Aorta (tissue), 5 donors: ENCODE results near the gene NXPE2. TPM values are rescaled to one million over a fixed set of nuclear protein-coding genes. Genes with fewer than 3 reads are reported as not detected.

Source experiments
- ATAC-seq: fragments of 200-7000 bp; cut with Tn5 transposase; one replicate; pipeline ENCODE4 v1.9.1; 2022; ENCODE audit warnings: moderate library complexity; ENCODE audit not compliant: low FRiP score
- DNase-seq, 2 donors: peaks; one replicate each; pipeline ENCODE4 v3.0.0-alpha.2; 2020
- H3K27ac ChIP-seq, 2 donors: one replicate each; pipeline ENCODE4 v1.5.1; 2013; ENCODE audit warnings: low read length in 2 of 2, mild to moderate bottlenecking in 2 of 2, moderate library complexity in 2 of 2, control low read depth in 1 of 2, inconsistent platforms in 1 of 2, low read depth in 1 of 2
- H3K27me3 ChIP-seq, 2 donors: one replicate each; pipeline ENCODE4 v1.6.1; 2013; ENCODE audit warnings: control low read depth in 1 of 2, low read length in 1 of 2, mild to moderate bottlenecking in 1 of 2, moderate library complexity in 1 of 2; ENCODE audit not compliant: insufficient read depth in 2 of 2, control insufficient read depth in 1 of 2
- H3K36me3 ChIP-seq, 2 donors: one replicate each; pipeline ENCODE4 v1.6.1; 2013; ENCODE audit warnings: control low read depth in 1 of 2, low read length in 1 of 2, mild to moderate bottlenecking in 1 of 2; ENCODE audit not compliant: insufficient read depth in 2 of 2, control insufficient read depth in 1 of 2
- H3K4me1 ChIP-seq, 2 donors: one replicate each; pipeline ENCODE4 v1.6.1; 2013; ENCODE audit warnings: low read length in 2 of 2, control low read depth in 1 of 2, mild to moderate bottlenecking in 1 of 2, moderate library complexity in 1 of 2; ENCODE audit not compliant: insufficient read depth in 2 of 2, control insufficient read depth in 1 of 2
- H3K4me3 ChIP-seq, 2 donors: one replicate each; pipeline ENCODE4 v1.5.1; 2013; ENCODE audit warnings: low read length in 2 of 2, control low read depth in 1 of 2, mild to moderate bottlenecking in 1 of 2
- H3K9me3 ChIP-seq: one replicate; pipeline ENCODE4 v1.6.1; 2013; ENCODE audit warnings: mild to moderate bottlenecking, low read length; ENCODE audit not compliant: control insufficient read depth
- WGBS, 2 donors: extraction: QIAGEN DNeasy Blood & Tissue Kit; methylation state at CpG; one replicate each; pipeline ENCODE4 v1.1.7; 2013; 5-methylcytosine and 5-hydroxymethylcytosine counted together
- intact Hi-C, 2 donors: fragments of 100-400 bp; cut with DNase I; formaldehyde crosslinking; loops; one replicate each; pipeline versions ENCODE4 v1.14.2 to v1.15.0; 2022
- polyA plus RNA-seq, 2 donors: library from polyadenylated mRNA; stranded (reverse); fragments of 200-250 nt; gene quantifications; one replicate each; pipeline ENCODE4 v1.2.3, GENCODE V29; 2013
- total RNA-seq, 2 donors: library from RNA; stranded (reverse); fragmentation: NEBNext Ultra II Directional; extraction: Animal tissue kit (Norgen Biotek cat#: 25700); gene quantifications; one replicate each; pipeline ENCODE4 v1.2.1, GENCODE V29; 2021
- donor health status: healthy with polysubstance abuse.
- donor health status: Bipolar disorder and iron deficiency.
- donor health status: DM: no; HTN: no; CAD: no.
- donor health status: DM: no; HTN: no; CAD: no.
- donor health status: DM: yes; HTN: yes; CAD: no.

The NXPE2 gene
- total and polyA plus RNA-seq, 4 donors, result 0.19 to 0.99 TPM; not detected in 2

DNA sequence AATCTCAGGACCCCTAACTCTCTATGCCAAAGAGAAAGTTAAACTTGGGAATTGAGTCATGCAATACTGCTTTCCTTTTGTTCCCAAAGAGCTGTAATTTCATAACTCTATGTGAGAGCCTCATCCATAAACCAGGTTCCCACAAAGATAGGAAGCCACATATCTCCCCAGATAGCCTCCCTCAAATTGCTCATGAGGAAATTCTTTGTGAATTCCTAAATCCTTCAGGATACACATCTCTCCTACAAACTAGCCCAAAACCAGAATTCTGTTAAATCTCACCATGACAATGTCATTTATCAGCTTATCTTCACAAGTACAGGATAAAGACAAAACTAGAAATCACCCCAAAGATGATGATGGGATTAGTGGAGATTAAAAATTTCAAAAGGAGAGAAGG, 4.7 kb upstream of the NXPE2 start:
- no peaks in the 10 kb centered on the region for H3K36me3 ChIP-seq
- ATAC-seq, result no peak
- intact Hi-C loops, result no loop called here
- H3K9me3 ChIP-seq, result peaks cover 4% of the 10 kb centered on the region
- DNase-seq, result no peak
- no peak overlapping the region for H3K27ac ChIP-seq
- H3K4me1 ChIP-seq, result no peaks in the 10 kb centered on the region
- H3K4me3 ChIP-seq, result no peak overlapping the region
- no peaks in the 10 kb centered on the region for H3K27me3 ChIP-seq

DNA sequence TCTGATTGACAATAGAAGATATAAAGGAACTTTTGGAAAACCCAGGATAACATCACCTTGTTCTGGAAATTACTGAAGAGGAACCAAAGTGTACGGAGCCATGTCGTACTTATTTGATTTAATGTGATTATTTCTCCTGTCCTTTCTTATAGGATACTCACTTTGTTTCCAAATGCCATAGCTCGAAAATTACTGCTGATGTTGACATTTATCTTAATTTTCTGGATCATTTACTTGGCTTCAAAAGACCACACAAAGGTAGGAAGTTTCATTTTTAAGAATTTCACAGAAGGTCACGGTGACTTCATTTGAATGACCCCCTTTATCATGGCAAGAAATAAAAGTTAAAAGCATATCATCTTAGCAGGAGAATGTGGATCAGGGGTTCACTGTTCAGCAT, 1.2 kb downstream of the NXPE2 start:
- intact Hi-C loops, result no loop called here
- H3K9me3 ChIP-seq, result no peaks in the 10 kb centered on the region
- DNase-seq (no peak), ATAC-seq (no peak)
- H3K4me3 ChIP-seq, result no peak overlapping the region
- no peaks in the 10 kb centered on the region for H3K4me1 ChIP-seq
- WGBS, 2 donors, result 64 to 80% methylated on average over 4 of the region's 4 CpGs
- H3K27me3 ChIP-seq, result no peaks in the 10 kb centered on the region
- no peaks in the 10 kb centered on the region for H3K36me3 ChIP-seq
- H3K27ac ChIP-seq, result no peak overlapping the region

DNA sequence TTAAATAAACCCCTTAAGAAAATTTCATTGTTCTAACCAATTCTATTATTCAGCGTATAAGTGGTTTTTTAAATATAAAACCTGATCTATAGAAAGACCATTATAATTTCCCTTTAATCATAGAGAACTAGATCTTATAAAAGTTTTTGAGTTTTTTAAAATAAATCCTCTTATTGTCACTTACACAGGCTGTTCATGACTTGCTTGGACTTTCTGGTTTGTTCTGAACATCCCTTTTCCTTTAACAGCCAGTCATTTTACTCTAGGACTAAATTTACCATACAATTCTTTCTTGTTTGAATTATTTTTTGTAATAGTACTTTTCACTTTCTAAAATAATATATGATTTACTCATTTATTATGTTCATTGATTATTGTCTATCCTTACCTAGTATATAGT, 4.7 kb downstream of the NXPE2 start:
- H3K4me3 ChIP-seq, result no peak overlapping the region
- no peaks in the 10 kb centered on the region for H3K27me3 ChIP-seq
- WGBS, 2 donors, result 88 to 95% methylated on average over 1 of the region's 1 CpG
- DNase-seq (no peak), ATAC-seq (no peak)
- no peaks in the 10 kb centered on the region for H3K9me3 ChIP-seq
- no peaks in the 10 kb centered on the region for H3K36me3 ChIP-seq
- intact Hi-C loops, result no loop called here
- no peak overlapping the region for H3K27ac ChIP-seq
- no peaks in the 10 kb centered on the region for H3K4me1 ChIP-seq

DNA sequence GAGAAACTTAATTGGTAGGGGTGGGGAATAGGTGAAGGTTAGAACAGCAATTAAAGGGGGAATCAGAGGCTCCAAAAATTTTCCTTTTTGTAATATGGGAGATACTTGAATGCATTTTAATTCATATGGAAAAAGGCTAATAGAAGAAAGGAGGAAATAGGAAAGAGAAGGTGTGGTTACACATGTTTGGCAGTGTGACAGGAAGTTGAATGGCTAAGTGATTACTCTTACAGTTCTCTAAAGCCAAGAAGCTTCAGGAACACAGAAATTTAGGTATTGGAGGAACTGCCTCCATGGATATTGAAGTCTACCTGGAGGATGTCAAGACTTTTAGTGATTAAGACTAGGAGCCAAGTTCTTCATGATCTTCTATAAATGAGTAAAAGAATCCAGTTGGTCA, 6.3 kb downstream of the NXPE2 start:
- H3K4me1 ChIP-seq, result no peaks in the 10 kb centered on the region
- intact Hi-C loops, result no loop called here
- no peaks in the 10 kb centered on the region for H3K9me3 ChIP-seq
- no peak overlapping the region for H3K4me3 ChIP-seq
- no peak for ATAC-seq
- no peaks in the 10 kb centered on the region for H3K27me3 ChIP-seq
- H3K36me3 ChIP-seq, result no peaks in the 10 kb centered on the region
- H3K27ac ChIP-seq, result no peak overlapping the region
- DNase-seq, result no peak

DNA sequence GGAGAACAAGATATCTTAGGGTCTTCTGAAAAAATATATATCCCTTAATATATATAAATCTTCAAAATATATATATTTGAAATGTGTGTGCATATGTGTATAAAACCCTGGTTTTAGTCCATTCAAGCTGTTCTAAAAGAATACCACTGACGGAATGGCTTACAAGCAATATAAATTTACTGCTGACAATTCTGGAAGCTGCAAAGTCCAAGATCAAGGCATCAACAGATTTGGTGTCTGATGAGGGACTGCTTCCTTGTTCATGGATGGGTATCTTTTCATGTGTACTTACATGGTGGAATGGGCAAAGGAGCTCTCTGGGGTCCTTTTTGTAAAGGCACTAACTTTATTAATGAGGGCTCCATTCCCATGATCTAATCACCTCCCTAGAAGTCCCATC, 6.8 kb downstream of the NXPE2 start:
- Histone ChIP-seq H3K4me3 (no peak overlapping the region), H3K27ac (no peak overlapping the region), H3K36me3 (no peaks in the 10 kb centered on the region), H3K9me3 (no peaks in the 10 kb centered on the region), H3K4me1 (no peaks in the 10 kb centered on the region), H3K27me3 (no peaks in the 10 kb centered on the region)
- intact Hi-C loops, result no loop called here
- 85 to 87% methylated on average over 1 of the region's 1 CpG for WGBS, 2 donors
- no peak for ATAC-seq
- DNase-seq, result no peak

DNA sequence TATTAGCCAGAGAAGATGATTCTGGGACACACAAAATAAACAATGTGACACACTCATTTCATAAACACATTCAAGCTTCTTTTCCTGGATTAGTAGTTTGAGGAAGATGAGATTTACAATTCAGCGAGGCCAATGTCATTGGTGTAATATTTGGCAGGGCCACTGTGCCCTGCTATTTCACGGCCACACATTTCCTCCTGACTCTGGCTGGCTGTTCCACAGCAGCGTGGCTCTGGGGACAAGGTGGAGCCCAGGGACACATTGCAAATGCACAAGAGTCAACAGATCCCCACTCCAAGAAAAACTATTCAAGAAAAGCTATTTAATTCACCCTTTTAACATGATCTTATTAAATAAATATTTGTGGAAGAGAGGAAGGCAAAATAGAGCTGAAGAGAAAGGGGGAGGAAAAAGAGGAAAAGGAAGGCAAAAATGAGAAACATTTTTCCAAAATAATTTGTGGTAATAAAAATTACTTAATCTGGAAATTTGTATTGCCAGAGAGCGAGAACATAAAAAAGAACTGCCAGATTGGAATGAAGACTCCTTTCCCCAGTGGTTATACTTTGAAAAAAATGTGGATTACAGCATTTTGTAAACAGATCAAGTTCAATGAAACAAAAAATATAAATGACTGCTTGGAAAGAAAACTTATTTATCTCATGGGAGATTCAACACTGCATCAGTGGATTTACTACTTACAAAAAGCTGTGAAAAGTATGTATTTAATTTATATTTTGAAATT, 27.1 kb downstream of the NXPE2 start:
- no peak overlapping the region for H3K4me3 ChIP-seq
- no peaks in the 10 kb centered on the region for H3K36me3 ChIP-seq
- H3K27me3 ChIP-seq, result no peaks in the 10 kb centered on the region
- H3K4me1 ChIP-seq, result no peaks in the 10 kb centered on the region
- peak; percentile 82 for ATAC-seq
- DNase-seq, result peak in 1 of 2 donors; percentile 50
- no peaks in the 10 kb centered on the region for H3K9me3 ChIP-seq
- no peak overlapping the region for H3K27ac ChIP-seq
- WGBS, 2 donors, result 2 to 6% methylated on average over 4 of the region's 4 CpGs
- intact Hi-C loops, result no loop called here

DNA sequence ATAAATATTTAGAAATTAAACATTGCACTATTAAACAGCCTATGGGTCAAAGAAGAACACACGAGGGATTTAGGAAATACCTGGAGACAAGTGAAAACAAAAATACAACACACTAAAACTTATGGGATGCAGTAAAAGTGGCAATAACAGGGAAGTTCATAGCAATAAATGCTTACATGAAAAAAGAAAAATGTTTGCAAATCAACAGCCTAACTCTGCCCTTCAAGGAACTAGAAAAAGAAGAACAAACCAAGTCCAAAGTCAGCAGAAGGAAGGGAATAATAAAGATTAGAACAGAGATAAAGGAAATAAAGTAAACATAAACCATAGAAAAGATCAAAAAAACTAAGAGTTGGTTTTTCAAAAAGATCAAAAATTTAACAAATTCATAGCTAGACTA, 31.6 kb downstream of the NXPE2 start:
- ATAC-seq, result no peak
- Histone ChIP-seq H3K27me3 (no peaks in the 10 kb centered on the region), H3K27ac (no peak overlapping the region), H3K4me1 (no peaks in the 10 kb centered on the region), H3K36me3 (no peaks in the 10 kb centered on the region), H3K9me3 (peaks cover 1% of the 10 kb centered on the region), H3K4me3 (no peak overlapping the region)
- WGBS, 2 donors, result 80 to 83% methylated on average over 1 of the region's 1 CpG
- DNase-seq, result no peak
- intact Hi-C loops, result no loop called here

DNA sequence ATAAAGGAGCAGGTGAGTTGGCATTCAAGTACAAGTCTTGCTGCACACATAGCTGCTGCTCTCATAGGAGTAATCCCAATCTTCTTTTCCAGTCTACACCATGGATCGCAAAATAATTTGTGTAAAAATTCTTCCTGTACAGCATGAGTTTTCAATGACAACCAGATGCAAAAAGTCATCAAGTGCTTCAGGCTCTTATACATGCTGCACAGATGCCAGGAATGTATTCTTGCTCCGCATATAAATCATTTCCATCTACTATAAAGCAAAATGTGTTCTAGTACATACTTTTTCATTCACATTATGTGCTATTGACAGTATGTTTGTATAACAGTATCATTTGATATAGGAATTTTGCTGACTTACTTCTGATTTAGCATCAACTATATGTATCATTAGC, 35.4 kb downstream of the NXPE2 start:
- intact Hi-C loops, result no loop called here
- 96 to 100% methylated on average over 2 of the region's 2 CpGs for WGBS, 2 donors
- Histone ChIP-seq H3K27ac (no peak overlapping the region), H3K27me3 (no peaks in the 10 kb centered on the region), H3K4me1 (no peaks in the 10 kb centered on the region), H3K9me3 (peaks cover 1% of the 10 kb centered on the region), H3K4me3 (no peak overlapping the region), H3K36me3 (no peaks in the 10 kb centered on the region)
- DNase-seq (no peak), ATAC-seq (no peak)

DNA sequence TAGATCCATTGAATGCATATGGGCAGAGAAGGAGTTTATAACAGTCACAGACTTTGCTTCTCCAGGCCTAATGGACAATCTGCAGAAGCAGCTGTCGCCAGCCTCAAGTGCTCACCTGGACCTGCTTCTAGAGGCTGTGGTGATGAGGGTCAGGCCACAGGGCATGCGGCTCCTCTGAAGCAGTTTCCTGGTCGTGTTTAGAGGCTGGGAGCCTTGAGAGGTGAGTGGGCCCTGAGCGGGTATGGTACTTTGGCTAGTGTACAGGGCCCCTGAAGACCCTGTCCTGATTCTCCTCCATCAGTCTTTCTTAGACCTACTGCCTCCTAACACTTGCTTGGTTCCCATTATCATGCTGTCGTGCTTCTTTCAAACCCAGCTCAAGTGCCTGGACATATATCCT, 41.2 kb downstream of the NXPE2 start:
- Histone ChIP-seq H3K9me3 (no peaks in the 10 kb centered on the region), H3K36me3 (no peaks in the 10 kb centered on the region), H3K4me1 (no peaks in the 10 kb centered on the region), H3K27me3 (no peaks in the 10 kb centered on the region), H3K27ac (no peak overlapping the region), H3K4me3 (no peak overlapping the region)
- DNase-seq (no peak), ATAC-seq (no peak)
- WGBS, 2 donors, result 80 to 86% methylated on average over 5 of the region's 5 CpGs
- intact Hi-C loops, result no loop called here
